Spleen (tissue), 11 donors: Measurements from ENCODE around the gene RBM5. TPM values are rescaled to one million over a fixed set of nuclear protein-coding genes. Genes with fewer than 3 reads are reported as not detected.

Experiments
- DNase-seq: peaks from one replicate; pipeline ENCODE4 v3.0.0-alpha.2; 2020
- H3K27ac ChIP-seq, 8 donors: fragments of 200-600 bp; sonication (generic) in 7 of 8; 1 replicate in 4 of 8; 2 replicates in 4 of 8; pipeline versions ENCODE4 v1.5.0 to v1.8.0; 2016 to 2021; ENCODE audit warnings: inconsistent platforms in 4 of 8, mild to moderate bottlenecking in 4 of 8, moderate library complexity in 1 of 8
- H3K27me3 ChIP-seq, 7 donors: fragments of 200-600 bp; sonication (generic) in 6 of 7; replicated peaks in 1 of 7; 1 replicate in 4 of 7; 2 replicates in 3 of 7; pipeline versions ENCODE4 v1.5.0 to v1.8.0; 2016 to 2021; ENCODE audit warnings: inconsistent platforms in 3 of 7, mild to moderate bottlenecking in 1 of 7
- H3K36me3 ChIP-seq, 6 donors: fragments of 200-600 bp; sonication (generic) in 5 of 6; 1 replicate in 4 of 6; 2 replicates in 2 of 6; pipeline versions ENCODE4 v1.5.0 to v1.8.0; 2016 to 2021; ENCODE audit warnings: inconsistent platforms in 2 of 6
- H3K4me1 ChIP-seq, 6 donors: fragments of 200-600 bp; sonication (generic) in 5 of 6; 1 replicate in 3 of 6; 2 replicates in 3 of 6; pipeline versions ENCODE4 v1.5.0 to v1.8.0; 2016 to 2021; ENCODE audit warnings: inconsistent platforms in 3 of 6
- H3K4me3 ChIP-seq, 8 donors: fragments of 200-600 bp; sonication (generic) in 7 of 8; 1 replicate in 4 of 8; 2 replicates in 4 of 8; pipeline versions ENCODE4 v1.5.0 to v1.8.0; 2016 to 2021; ENCODE audit warnings: inconsistent platforms in 4 of 8, mild to moderate bottlenecking in 4 of 8, moderate library complexity in 2 of 8
- H3K9me3 ChIP-seq, 8 donors: fragments of 200-600 bp; sonication (generic) in 7 of 8; 1 replicate in 4 of 8; 2 replicates in 4 of 8; pipeline versions ENCODE4 v1.5.0 to v1.8.0; 2016 to 2021; ENCODE audit warnings: inconsistent platforms in 4 of 8
- POLR2A ChIP-seq, 3 donors: fragments of 450-650 bp; IDR thresholded peaks; one replicate each; pipeline ENCODE4 v1.5.1; 2017; ENCODE audit warnings: antibody characterized with exemption in 3 of 3, mild to moderate bottlenecking in 1 of 3
- POLR2AphosphoS5 ChIP-seq, 3 donors: sonication (generic); formaldehyde crosslinking; IDR thresholded peaks; one replicate each; pipeline ENCODE4 v1.5.1; 2017; ENCODE audit warnings: antibody characterized with exemption in 3 of 3
- WGBS, 5 donors: extraction: QIAGEN DNeasy Blood & Tissue Kit in 3 of 5; methylation state at CpG; one replicate each; pipeline versions ENCODE4 v1.1.5 to v1.1.7; 2013 to 2018; 5-methylcytosine and 5-hydroxymethylcytosine counted together
- intact Hi-C: fragments of 100-400 bp; cut with DNase I; formaldehyde crosslinking; loops from one replicate; pipeline ENCODE4 v1.15.0; 2023; ENCODE audit warnings: low total_unique reads
- polyA plus RNA-seq, 3 donors: library from polyadenylated mRNA; stranded (reverse); fragments of 200-250 nt; gene quantifications; one replicate each; pipeline ENCODE4 v1.2.1, GENCODE V29; 2013
- total RNA-seq, 7 donors: library from RNA; depleted of rRNA in 3 of 7; stranded (reverse); fragments of >200 nt in 3 of 7; fragmentation: NEBNext Ultra II Directional in 4 of 7; extraction: Animal tissue kit (Norgen Biotek cat#: 25700) in 4 of 7; gene quantifications; one replicate each; pipeline versions ENCODE4 v1.1.0 to v1.2.1, GENCODE V29; 2016 to 2021
- TF ChIP-seq, protein P1 (sequence below), 11 experiments: fragments of 200-600 bp in 7 of 11; fragments of 450-650 bp in 4 of 11; sonication (generic) in 4 of 11; IDR thresholded peaks in 8 of 11; conservative IDR thresholded peaks in 3 of 11; 1 replicate in 7 of 11; 2 replicates in 4 of 11; pipeline versions ENCODE4 v1.4.0 to v1.8.0; 2016 to 2021; ENCODE audit warnings: antibody characterized with exemption in 11 of 11, inconsistent platforms in 4 of 11, mild to moderate bottlenecking in 1 of 11
- donor health status: healthy with polysubstance abuse.
- donor health status: DM: no; HTN: no; CAD: no; lungs with moderate emphysema.
- donor health status: DM: no; HTN: no; CAD: no.
- donor health status: Bipolar disorder and iron deficiency.
- donor health status: healthy.
- donor health status: DM: no; HTN: no; CAD: no.
- donor health status: DM: yes; HTN: yes; CAD: no.

RBM5 gene
- total and polyA plus RNA-seq, 10 donors: 79.2 to 381 (median 234) TPM

DNA sequence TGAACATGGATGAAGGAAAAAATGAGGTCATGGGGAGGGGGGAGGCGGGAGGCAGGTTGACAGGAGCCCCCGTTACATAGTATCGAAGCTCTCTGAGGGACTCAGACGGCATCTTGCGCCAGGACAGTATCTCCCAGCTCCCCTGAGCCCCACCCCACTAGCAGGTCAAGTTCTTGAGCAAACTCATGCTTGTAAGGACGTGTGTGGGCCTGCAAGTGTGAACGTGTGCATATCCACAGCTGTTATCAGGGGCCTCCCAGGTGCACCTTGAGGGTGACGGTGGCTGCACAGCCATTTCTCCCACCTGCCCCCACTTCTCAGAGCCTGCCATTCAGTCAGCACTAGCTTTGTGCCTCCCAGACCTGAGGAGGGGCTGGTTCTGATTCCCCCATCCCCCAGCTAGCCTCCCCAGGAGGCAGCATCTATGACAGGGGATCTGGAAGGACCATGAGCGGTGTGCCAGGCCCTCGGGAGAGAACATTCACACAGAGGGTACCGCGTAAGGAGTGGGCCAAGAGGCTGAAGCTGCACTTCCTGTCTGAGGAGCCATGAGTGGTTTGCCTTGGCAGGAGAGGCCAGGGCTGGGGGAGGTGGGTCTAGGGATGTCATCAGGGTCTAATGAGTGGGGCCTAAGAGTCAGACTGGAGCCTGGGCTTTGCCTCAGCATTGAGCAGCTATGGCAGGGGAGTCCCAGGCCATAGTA is 69.3 kb downstream of the RBM5 start:
- peak overlapping the region in 4 of 8 donors; percentile 50 to 83 (median 65) for H3K4me3 ChIP-seq
- H3K4me1 ChIP-seq: peaks cover 12 to 96% (median 60%) of the 10 kb centered on the region in 6 donors
- peak overlapping the region in 6 of 8 donors; percentile 4 to 82 (median 74) for H3K27ac ChIP-seq
- TF ChIP-seq POLR2A (IDR thresholded peaks at IDR 0.05): no peak
- TF ChIP-seq POLR2AphosphoS5 (IDR thresholded peaks at IDR 0.05): peak in 1 of 3 donors; percentile 18
- 55 to 81% (median 68%) methylated on average over 8 to 12 of the region's 12 CpGs for WGBS, 5 donors
- H3K36me3 ChIP-seq: no peaks in the 10 kb centered on the region
- intact Hi-C loops: no loop called here
- no peaks in the 10 kb centered on the region for H3K9me3 ChIP-seq
- no peak for DNase-seq
- peaks cover 0 to 47% (median 20%) of the 10 kb centered on the region in 7 donors for H3K27me3 ChIP-seq

DNA sequence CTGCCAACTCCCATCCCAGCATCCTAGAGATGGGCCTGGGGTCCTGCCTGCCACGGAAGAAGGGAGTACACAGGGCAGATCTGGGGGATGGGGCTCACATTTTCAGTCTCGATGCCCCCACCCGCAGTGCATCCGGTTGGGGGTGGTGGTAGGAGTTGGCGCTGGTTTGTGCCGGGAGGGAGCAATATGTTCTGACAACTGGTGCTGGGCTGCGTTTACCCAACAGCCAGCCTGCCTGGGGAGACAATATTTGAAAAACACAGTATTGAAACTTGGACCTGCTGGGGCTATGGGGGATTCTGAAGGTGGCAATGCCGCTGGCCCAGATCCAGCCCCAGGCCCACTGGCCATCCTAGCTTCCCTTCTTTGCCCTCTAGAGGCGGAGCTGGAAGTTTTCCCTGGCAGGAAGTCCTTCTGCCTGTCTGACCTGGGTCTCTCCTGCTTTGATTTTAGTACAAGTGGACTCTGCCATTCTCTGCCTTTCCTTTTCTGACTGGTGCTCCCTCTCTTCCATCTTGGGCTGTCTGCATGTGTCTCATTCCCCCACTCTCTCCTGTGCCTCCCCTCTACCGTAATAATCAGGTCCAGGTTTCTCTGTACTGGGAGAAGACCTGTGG is 69.9 kb downstream of the RBM5 start:
- peaks cover 14 to 96% (median 66%) of the 10 kb centered on the region in 6 donors for H3K4me1 ChIP-seq
- no peaks in the 10 kb centered on the region for H3K36me3 ChIP-seq
- H3K9me3 ChIP-seq: no peaks in the 10 kb centered on the region
- peaks cover 0 to 42% (median 20%) of the 10 kb centered on the region in 7 donors for H3K27me3 ChIP-seq
- peak overlapping the region in 6 of 8 donors; percentile 4 to 82 (median 74) for H3K27ac ChIP-seq
- intact Hi-C loops: no loop called here
- 40 to 68% (median 64%) methylated on average over 7 to 10 of the region's 10 CpGs for WGBS, 5 donors
- peak overlapping the region in 3 of 8 donors; percentile 7 to 83 (median 66) for H3K4me3 ChIP-seq
- no peak for TF ChIP-seq POLR2AphosphoS5 (IDR thresholded peaks at IDR 0.05)
- TF ChIP-seq, protein P1, sequence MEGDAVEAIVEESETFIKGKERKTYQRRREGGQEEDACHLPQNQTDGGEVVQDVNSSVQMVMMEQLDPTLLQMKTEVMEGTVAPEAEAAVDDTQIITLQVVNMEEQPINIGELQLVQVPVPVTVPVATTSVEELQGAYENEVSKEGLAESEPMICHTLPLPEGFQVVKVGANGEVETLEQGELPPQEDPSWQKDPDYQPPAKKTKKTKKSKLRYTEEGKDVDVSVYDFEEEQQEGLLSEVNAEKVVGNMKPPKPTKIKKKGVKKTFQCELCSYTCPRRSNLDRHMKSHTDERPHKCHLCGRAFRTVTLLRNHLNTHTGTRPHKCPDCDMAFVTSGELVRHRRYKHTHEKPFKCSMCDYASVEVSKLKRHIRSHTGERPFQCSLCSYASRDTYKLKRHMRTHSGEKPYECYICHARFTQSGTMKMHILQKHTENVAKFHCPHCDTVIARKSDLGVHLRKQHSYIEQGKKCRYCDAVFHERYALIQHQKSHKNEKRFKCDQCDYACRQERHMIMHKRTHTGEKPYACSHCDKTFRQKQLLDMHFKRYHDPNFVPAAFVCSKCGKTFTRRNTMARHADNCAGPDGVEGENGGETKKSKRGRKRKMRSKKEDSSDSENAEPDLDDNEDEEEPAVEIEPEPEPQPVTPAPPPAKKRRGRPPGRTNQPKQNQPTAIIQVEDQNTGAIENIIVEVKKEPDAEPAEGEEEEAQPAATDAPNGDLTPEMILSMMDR (IDR thresholded peaks at IDR 0.05 in 8 of 11, conservative IDR thresholded peaks at IDR 0.05 in 3 of 11): no peak
- no peak for TF ChIP-seq POLR2A (IDR thresholded peaks at IDR 0.05)
- no peak for DNase-seq

DNA sequence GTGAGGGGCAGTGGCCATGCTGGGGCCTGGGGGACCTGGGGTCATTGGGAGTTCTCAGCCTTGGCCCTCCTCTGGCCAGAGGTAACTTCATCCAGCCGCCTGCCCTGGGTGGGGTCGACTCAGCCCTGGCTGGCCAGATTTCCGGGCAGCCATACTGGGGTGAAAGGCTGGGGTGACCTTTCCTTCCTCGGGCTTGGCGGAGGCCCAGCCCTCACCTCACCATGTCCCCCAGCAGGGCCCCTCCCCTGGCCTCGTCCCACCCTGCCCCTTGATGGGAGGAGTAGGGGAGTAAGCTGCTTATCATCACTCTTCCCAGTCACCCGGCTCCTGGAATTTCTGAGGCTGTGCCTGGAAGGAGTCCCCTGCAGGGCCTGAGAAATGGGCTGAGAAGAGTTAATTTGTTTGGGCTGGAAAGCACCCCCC is 71.9 kb downstream of the RBM5 start:
- Histone ChIP-seq H3K9me3 (no peaks in the 10 kb centered on the region), H3K4me1 (peaks cover 18 to 100% (median 72%) of the 10 kb centered on the region in 6 donors), H3K27me3 (peaks cover 0 to 23% (median 10%) of the 10 kb centered on the region in 7 donors), H3K27ac (peak overlapping the region in 6 of 8 donors; percentile 41 to 82 (median 76)), H3K4me3 (peak overlapping the region in 4 of 8 donors; percentile 3 to 43 (median 9)), H3K36me3 (no peaks in the 10 kb centered on the region)
- TF ChIP-seq, protein P1 (IDR thresholded peaks at IDR 0.05 in 8 of 11, conservative IDR thresholded peaks at IDR 0.05 in 3 of 11): no peak
- peak; percentile 43 to 66 (median 61) for TF ChIP-seq POLR2AphosphoS5 (IDR thresholded peaks at IDR 0.05)
- intact Hi-C loops: no loop called here
- no peak for DNase-seq
- WGBS, 5 donors: 62 to 86% (median 77%) methylated on average over 6 to 7 of the region's 7 CpGs

DNA sequence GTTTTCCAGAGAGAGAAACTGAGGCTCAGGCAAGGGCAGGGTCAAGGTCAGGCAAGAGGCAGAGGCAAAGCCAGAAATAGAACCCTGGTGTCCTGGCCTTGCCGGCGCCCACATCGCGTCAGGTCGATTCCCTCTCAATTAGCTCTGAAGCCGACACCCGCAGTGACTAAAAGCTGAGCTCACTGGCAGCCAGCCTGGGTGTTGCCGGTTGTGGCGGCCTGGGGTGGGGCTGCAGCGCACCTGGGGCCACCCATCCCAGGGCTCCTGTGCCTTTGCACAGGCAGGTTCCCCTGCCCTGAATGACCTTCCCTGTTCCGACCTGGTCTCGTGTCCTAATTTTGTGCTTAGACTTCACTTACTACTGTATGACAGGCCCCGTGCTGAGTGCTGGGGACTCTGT is 72.6 kb downstream of the RBM5 start:
- peak overlapping the region in 4 of 8 donors; percentile 1 to 43 (median 9) for H3K4me3 ChIP-seq
- peak overlapping the region in 7 of 8 donors; percentile 41 to 82 (median 74) for H3K27ac ChIP-seq
- 44 to 87% (median 79%) methylated on average over 5 to 13 of the region's 13 CpGs for WGBS, 5 donors
- H3K36me3 ChIP-seq: no peaks in the 10 kb centered on the region
- intact Hi-C loops: no loop called here
- H3K27me3 ChIP-seq: peaks cover 0 to 15% (median 4%) of the 10 kb centered on the region in 7 donors
- no peak for DNase-seq
- H3K9me3 ChIP-seq: no peaks in the 10 kb centered on the region
- peaks cover 21 to 100% (median 71%) of the 10 kb centered on the region in 6 donors for H3K4me1 ChIP-seq
- peak in 1 of 3 donors; percentile 2 for TF ChIP-seq POLR2AphosphoS5 (IDR thresholded peaks at IDR 0.05)
- TF ChIP-seq, protein P1 (IDR thresholded peaks at IDR 0.05 in 8 of 11, conservative IDR thresholded peaks at IDR 0.05 in 3 of 11): no peak
